GM12874 (cell line): ENCODE results near the gene SPTBN1.

Experiments
- TF ChIP-seq, protein P1 (sequence below): IDR thresholded peaks from 2 replicates; pipeline ENCODE4 v1.5.1; 2011; ENCODE audit warnings: low read depth, mild to moderate bottlenecking, control low read depth, low read length, moderate library complexity; ENCODE audit not compliant: insufficient read depth

Gene SPTBN1

GRCh38 chr2:54613794-54614257 lies 157.7 kb downstream of the SPTBN1 start:
- TF ChIP-seq, protein P1, sequence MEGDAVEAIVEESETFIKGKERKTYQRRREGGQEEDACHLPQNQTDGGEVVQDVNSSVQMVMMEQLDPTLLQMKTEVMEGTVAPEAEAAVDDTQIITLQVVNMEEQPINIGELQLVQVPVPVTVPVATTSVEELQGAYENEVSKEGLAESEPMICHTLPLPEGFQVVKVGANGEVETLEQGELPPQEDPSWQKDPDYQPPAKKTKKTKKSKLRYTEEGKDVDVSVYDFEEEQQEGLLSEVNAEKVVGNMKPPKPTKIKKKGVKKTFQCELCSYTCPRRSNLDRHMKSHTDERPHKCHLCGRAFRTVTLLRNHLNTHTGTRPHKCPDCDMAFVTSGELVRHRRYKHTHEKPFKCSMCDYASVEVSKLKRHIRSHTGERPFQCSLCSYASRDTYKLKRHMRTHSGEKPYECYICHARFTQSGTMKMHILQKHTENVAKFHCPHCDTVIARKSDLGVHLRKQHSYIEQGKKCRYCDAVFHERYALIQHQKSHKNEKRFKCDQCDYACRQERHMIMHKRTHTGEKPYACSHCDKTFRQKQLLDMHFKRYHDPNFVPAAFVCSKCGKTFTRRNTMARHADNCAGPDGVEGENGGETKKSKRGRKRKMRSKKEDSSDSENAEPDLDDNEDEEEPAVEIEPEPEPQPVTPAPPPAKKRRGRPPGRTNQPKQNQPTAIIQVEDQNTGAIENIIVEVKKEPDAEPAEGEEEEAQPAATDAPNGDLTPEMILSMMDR = no peak

DNA sequence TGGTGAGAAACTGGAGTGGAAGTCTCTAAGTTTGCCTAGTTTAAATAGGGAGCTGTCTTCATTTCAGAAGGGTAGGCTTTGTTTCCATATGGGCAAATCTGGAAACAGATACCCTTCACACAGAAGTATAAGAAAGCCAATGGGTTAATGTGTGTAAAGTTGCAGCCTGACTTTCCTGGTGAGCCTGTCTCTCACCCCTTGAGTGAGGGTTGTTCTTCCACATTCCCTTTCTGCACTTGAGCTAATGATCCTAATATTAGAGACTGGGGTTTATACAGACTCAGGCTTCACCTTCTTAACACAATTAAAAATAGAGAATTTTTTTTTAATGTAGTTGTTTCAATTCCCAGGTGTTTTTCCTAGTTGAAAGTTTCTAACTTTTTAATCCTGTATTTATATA lies 158.7 kb downstream of the SPTBN1 start:
- TF ChIP-seq, protein P1 = no peak

- TF ChIP-seq, protein P1 = no peak
Observed at GRCh38 chr2:54615832-54616534, 159.9 kb downstream of the SPTBN1 start.

- TF ChIP-seq, protein P1 = no peak
Observed at GRCh38 chr2:54617409-54617808, 161.3 kb downstream of the SPTBN1 start.

GRCh38 chr2:54618646-54619565 lies 162.8 kb downstream of the SPTBN1 start:
- TF ChIP-seq, protein P1 = no peak

GRCh38 chr2:54619660-54620231 lies 163.6 kb downstream of the SPTBN1 start:
- TF ChIP-seq, protein P1 = no peak

- TF ChIP-seq, protein P1 = no peak
Observed at GRCh38 chr2:54620948-54621347, 164.8 kb downstream of the SPTBN1 start.
